ENCODE results near the gene SETX.

DNA sequence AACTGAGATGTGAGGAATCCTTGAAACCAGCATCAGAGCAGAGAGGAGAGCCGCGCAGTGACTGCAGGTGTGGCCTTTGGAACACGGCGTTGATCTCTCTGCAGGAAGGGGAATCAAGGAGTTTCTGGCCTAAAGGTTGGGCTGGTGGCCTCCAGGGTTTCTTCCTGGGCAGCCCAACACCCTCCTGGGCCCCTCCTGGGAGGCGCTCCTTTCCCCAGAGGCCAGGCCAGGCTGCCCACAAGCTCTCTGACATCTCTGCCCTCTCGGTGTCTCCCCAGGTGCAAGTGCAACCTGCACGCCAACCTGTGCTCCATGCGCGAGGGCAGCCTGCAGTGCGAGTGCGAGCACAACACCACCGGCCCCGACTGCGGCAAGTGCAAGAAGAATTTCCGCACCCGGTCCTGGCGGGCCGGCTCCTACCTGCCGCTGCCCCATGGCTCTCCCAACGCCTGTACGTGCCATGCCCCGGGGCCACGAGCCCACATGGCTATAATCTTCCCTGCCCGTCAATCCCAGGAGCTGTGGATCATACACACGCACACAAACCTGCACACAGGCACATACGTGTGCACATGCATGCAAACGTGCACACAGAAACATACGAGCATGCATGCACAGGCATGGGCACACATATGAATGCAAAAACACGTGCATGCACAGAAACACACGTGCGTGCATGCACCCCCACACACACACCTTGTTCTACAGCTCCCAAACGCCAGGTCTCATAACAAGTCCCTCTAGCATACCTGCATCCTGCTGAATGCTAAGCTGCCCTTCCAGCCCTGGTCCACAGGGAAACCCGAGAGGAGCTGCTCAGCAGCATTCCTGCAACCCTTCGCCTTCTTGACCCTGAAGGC, 128.0 kb downstream of the SETX start:
- TF ChIP-seq, protein P1, sequence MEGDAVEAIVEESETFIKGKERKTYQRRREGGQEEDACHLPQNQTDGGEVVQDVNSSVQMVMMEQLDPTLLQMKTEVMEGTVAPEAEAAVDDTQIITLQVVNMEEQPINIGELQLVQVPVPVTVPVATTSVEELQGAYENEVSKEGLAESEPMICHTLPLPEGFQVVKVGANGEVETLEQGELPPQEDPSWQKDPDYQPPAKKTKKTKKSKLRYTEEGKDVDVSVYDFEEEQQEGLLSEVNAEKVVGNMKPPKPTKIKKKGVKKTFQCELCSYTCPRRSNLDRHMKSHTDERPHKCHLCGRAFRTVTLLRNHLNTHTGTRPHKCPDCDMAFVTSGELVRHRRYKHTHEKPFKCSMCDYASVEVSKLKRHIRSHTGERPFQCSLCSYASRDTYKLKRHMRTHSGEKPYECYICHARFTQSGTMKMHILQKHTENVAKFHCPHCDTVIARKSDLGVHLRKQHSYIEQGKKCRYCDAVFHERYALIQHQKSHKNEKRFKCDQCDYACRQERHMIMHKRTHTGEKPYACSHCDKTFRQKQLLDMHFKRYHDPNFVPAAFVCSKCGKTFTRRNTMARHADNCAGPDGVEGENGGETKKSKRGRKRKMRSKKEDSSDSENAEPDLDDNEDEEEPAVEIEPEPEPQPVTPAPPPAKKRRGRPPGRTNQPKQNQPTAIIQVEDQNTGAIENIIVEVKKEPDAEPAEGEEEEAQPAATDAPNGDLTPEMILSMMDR (IDR thresholded peaks at IDR 0.05; ENCODE audit: low read length), result no peak
- no peak for TF ChIP-seq EZH2 (IDR thresholded peaks at IDR 0.05; ENCODE audit: borderline replicate concordance, low read length)
